ENCODE data around the gene EVC2.
A peak's percentile ranks its signal among the peaks of the same experiment; 100 is the strongest.

EVC2 gene

DNA sequence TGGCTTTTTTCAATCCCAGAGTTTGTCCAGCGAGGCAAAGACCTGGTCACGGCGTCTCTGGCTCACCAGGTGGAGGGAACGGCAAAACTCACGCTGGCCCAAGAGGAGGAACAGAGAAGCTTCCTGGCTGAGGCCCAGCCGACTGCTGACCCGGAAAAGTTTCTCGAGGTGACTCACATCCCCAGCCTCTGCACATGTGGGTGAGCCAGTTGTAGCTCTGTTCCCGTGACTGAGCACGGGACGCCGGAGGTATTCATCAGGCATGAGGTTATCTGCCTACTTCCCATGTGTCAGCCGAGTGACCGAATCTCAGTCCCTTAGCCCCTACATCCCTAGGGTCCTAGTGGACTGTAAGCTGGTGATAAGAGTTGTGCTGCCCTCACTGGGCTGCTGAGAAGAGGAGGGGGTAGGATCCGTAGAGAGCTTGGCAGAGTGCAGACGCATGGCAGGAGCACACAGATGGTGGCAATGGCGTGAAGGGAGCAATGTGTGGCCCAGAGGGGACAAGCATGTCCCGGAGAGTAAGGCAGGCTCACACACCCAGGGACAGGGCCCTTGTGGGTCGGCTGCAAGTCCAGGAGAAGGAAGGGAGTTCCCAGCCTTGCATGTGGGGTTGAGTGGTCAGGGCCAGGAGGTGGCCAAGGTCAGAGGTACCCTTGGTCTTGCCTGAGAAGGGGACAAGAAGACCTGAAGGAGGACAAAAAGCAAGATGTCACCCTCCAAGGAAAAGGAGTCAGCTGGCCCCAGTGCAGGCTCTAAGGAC lies 45.6 kb upstream of the EVC2 start:
- peak; percentile 47 for ATAC-seq
- TF ChIP-seq, protein P1, sequence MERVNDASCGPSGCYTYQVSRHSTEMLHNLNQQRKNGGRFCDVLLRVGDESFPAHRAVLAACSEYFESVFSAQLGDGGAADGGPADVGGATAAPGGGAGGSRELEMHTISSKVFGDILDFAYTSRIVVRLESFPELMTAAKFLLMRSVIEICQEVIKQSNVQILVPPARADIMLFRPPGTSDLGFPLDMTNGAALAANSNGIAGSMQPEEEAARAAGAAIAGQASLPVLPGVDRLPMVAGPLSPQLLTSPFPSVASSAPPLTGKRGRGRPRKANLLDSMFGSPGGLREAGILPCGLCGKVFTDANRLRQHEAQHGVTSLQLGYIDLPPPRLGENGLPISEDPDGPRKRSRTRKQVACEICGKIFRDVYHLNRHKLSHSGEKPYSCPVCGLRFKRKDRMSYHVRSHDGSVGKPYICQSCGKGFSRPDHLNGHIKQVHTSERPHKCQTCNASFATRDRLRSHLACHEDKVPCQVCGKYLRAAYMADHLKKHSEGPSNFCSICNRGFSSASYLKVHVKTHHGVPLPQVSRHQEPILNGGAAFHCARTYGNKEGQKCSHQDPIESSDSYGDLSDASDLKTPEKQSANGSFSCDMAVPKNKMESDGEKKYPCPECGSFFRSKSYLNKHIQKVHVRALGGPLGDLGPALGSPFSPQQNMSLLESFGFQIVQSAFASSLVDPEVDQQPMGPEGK (CRISPR knock-in tag; IDR thresholded peaks at IDR 0.05; ENCODE audit: borderline replicate concordance): no peak
- TF ChIP-seq ZNF565 (CRISPR knock-in tag; conservative IDR thresholded peaks at IDR 0.05; ENCODE audit: low read depth): no peak
- TF ChIP-seq CSDC2 (CRISPR knock-in tag; IDR thresholded peaks at IDR 0.05): no peak
- no peak for TF ChIP-seq RARB (CRISPR knock-in tag; IDR thresholded peaks at IDR 0.05)
- TF ChIP-seq ZC3H10 (CRISPR knock-in tag; IDR thresholded peaks at IDR 0.05): no peak
- TF ChIP-seq ZNF70 (CRISPR knock-in tag; IDR thresholded peaks at IDR 0.05): no peak
- no peak for TF ChIP-seq TOX (CRISPR knock-in tag; IDR thresholded peaks at IDR 0.05; ENCODE audit: borderline replicate concordance)
- TF ChIP-seq GLIS3 (CRISPR knock-in tag; IDR thresholded peaks at IDR 0.05): no peak
- no peak for TF ChIP-seq PPARA (CRISPR knock-in tag; IDR thresholded peaks at IDR 0.05; ENCODE audit: borderline replicate concordance)
- TF ChIP-seq ARNTL (CRISPR knock-in tag; IDR thresholded peaks at IDR 0.05; ENCODE audit: borderline replicate concordance, low read depth): no peak
- TF ChIP-seq, protein P2, sequence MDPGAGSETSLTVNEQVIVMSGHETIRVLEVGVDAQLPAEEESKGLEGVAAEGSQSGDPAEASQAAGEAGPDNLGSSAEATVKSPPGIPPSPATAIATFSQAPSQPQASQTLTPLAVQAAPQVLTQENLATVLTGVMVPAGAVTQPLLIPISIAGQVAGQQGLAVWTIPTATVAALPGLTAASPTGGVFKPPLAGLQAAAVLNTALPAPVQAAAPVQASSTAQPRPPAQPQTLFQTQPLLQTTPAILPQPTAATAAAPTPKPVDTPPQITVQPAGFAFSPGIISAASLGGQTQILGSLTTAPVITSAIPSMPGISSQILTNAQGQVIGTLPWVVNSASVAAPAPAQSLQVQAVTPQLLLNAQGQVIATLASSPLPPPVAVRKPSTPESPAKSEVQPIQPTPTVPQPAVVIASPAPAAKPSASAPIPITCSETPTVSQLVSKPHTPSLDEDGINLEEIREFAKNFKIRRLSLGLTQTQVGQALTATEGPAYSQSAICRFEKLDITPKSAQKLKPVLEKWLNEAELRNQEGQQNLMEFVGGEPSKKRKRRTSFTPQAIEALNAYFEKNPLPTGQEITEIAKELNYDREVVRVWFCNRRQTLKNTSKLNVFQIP (CRISPR knock-in tag; IDR thresholded peaks at IDR 0.05; ENCODE audit: borderline replicate concordance, low read depth): no peak
- TF ChIP-seq SNAI2 (CRISPR knock-in tag; IDR thresholded peaks at IDR 0.05): no peak
- TF ChIP-seq OSR1 (CRISPR knock-in tag; IDR thresholded peaks at IDR 0.05): no peak
- no peak for TF ChIP-seq ISL1 (CRISPR knock-in tag; IDR thresholded peaks at IDR 0.05)

DNA sequence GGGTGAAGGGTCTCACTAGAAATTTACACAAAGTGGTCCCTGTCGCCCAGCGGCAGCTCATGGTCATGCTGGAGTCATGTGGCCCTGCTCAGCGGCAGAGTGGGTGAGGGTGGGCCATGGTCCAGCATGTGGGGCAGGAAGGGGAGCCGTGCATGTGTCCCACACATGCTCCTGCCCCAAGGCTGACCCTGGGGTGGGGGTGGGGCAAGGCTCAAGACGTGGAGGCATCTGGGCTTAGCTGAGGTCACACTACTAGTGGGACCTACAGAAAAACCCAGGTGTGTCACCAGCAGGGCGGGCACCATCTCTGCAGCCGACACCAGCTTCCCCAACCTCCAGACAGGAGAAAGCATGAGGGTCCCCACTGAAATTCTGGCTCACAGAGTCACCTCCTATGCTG lies 45.0 kb upstream of the EVC2 start:
- ATAC-seq: no peak; the same call in 2 of the 3 replicates
- TF ChIP-seq ZNF70 (CRISPR knock-in tag; IDR thresholded peaks at IDR 0.05): no peak

DNA sequence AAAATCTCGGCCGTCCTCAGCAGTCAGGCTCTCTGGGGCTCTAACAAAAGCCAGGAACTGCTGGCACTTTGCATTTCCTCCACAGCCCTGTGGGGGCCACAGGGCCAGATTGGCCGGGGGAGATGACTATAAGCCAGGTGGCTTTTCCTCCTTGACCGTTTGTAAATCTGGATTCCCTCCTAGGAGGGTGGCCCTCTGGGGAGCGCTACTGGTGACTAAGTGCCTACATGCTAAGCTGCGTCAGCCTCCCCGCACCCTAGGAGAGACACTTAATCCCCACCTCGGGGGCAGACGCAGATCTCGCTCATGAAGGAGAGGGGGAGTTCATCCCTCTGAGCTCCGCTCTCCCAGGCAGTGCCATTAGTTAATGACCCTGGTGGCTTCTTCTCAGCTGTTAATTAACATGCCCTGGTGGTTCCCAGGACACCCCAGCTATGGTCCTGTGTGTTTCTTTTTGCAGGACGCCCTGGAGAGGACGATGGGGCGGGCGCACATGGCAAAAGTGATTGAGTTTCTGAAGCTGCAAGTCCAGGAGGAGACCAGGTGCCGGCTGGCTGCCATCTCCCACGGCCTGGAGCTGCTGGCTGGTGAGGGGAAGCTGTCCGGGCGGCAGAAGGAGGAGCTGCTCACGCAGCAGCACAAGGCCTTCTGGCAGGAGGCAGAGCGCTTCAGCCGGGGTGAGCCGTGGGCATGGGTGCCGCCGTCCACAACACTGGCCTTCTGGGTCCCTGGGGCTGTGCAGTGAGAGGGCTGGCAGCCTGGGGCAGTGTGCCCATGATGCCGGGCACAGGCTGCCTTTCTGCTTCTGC lies 44.2 kb upstream of the EVC2 start:
- TF ChIP-seq GLIS3 (CRISPR knock-in tag; IDR thresholded peaks at IDR 0.05) (no peak), ZNF565 (CRISPR knock-in tag; conservative IDR thresholded peaks at IDR 0.05; ENCODE audit: low read depth) (no peak), CSDC2 (CRISPR knock-in tag; IDR thresholded peaks at IDR 0.05) (no peak), ISL1 (CRISPR knock-in tag; IDR thresholded peaks at IDR 0.05) (no peak), ZFP3 (CRISPR knock-in tag; IDR thresholded peaks at IDR 0.05) (no peak), ESRRG (CRISPR knock-in tag; IDR thresholded peaks at IDR 0.05) (no peak), SNAI2 (CRISPR knock-in tag; IDR thresholded peaks at IDR 0.05) (no peak), BACH2 (CRISPR knock-in tag; IDR thresholded peaks at IDR 0.05; ENCODE audit: borderline replicate concordance) (no peak)
- TF ChIP-seq, protein P3, sequence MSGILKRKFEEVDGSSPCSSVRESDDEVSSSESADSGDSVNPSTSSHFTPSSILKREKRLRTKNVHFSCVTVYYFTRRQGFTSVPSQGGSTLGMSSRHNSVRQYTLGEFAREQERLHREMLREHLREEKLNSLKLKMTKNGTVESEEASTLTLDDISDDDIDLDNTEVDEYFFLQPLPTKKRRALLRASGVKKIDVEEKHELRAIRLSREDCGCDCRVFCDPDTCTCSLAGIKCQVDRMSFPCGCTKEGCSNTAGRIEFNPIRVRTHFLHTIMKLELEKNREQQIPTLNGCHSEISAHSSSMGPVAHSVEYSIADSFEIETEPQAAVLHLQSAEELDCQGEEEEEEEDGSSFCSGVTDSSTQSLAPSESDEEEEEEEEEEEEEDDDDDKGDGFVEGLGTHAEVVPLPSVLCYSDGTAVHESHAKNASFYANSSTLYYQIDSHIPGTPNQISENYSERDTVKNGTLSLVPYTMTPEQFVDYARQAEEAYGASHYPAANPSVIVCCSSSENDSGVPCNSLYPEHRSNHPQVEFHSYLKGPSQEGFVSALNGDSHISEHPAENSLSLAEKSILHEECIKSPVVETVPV (CRISPR knock-in tag; IDR thresholded peaks at IDR 0.05): no peak
- no peak; the same call in 2 of the 3 replicates for ATAC-seq

DNA sequence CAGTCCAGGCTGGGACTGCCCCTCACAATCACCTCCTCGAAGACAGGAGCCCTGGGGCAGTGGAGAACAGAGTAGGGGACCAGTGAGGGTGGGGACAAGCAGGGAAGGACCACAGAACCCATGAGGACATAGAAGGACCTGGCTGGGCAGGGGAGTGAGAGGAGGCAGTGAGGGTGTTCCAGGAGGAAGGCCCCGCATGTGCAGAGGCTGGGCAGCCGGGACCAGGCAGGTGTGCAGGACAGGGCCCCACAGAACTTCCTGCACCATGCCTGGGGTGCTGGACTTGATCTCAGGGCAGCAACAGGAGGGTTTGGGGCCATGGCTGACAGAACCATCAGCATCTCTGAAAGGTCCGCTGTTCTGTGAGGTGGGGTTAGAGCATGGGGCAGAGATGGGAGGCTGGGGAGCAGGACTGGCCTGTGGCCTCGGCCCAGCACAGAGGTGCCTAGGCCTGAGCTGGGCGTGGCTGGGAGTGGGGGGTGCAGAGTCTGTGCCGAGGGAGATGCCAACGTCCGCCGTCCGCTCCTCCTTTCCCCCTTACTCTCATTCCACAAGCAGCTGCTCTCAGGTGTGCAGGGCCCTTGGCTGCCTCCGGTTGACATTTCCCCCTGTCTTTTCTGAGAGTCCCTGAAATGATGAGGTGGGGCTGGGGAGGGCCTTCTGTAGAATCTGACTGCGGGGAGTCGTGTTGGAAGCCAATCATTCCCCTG lies 43.5 kb upstream of the EVC2 start:
- TF ChIP-seq ZFP30 (CRISPR knock-in tag; IDR thresholded peaks at IDR 0.05): no peak
- no peak for TF ChIP-seq OSR1 (CRISPR knock-in tag; IDR thresholded peaks at IDR 0.05)
- no peak for TF ChIP-seq TOX (CRISPR knock-in tag; IDR thresholded peaks at IDR 0.05; ENCODE audit: borderline replicate concordance)
- TF ChIP-seq, protein P4, sequence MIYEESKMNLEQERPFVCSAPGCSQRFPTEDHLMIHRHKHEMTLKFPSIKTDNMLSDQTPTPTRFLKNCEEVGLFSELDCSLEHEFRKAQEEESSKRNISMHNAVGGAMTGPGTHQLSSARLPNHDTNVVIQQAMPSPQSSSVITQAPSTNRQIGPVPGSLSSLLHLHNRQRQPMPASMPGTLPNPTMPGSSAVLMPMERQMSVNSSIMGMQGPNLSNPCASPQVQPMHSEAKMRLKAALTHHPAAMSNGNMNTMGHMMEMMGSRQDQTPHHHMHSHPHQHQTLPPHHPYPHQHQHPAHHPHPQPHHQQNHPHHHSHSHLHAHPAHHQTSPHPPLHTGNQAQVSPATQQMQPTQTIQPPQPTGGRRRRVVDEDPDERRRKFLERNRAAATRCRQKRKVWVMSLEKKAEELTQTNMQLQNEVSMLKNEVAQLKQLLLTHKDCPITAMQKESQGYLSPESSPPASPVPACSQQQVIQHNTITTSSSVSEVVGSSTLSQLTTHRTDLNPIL (CRISPR knock-in tag; IDR thresholded peaks at IDR 0.05; ENCODE audit: low read depth): no peak
- TF ChIP-seq ISL1 (CRISPR knock-in tag; IDR thresholded peaks at IDR 0.05): no peak
- no peak for TF ChIP-seq BACH2 (CRISPR knock-in tag; IDR thresholded peaks at IDR 0.05; ENCODE audit: borderline replicate concordance)
- TF ChIP-seq ZNF565 (CRISPR knock-in tag; conservative IDR thresholded peaks at IDR 0.05; ENCODE audit: low read depth): no peak
- ATAC-seq: no peak

Measured in SK-N-SH treated with all-trans-retinoic acid at 6 μM for 48 hours (cell line).